Liver (tissue), 9 donors: Measurements from ENCODE around the gene SUCO. TPM values are rescaled to one million over a fixed set of nuclear protein-coding genes. Genes with fewer than 3 reads are reported as not detected.

Source experiments
- DNase-seq: peaks from one replicate; pipeline ENCODE4 v3.0.0-alpha.2; 2017; ENCODE audit warnings: low spot score
- H3K27ac ChIP-seq, 2 donors: one replicate each; pipeline ENCODE4 v1.7.0; 2013; ENCODE audit warnings: inconsistent platforms in 2 of 2, low read length in 2 of 2, control low read depth in 1 of 2, low read depth in 1 of 2, mild to moderate bottlenecking in 1 of 2
- H3K27me3 ChIP-seq, 4 donors: one replicate each; pipeline versions ENCODE4 v1.6.1 to v1.7.0; 2013; ENCODE audit warnings: low read length in 3 of 4, inconsistent platforms in 1 of 4, mild to moderate bottlenecking in 1 of 4, moderate library complexity in 1 of 4; ENCODE audit not compliant: control insufficient read depth in 4 of 4, insufficient read depth in 4 of 4
- H3K36me3 ChIP-seq, 4 donors: one replicate each; pipeline versions ENCODE4 v1.6.1 to v1.7.0; 2013; ENCODE audit warnings: low read length in 3 of 4, mild to moderate bottlenecking in 3 of 4, low read depth in 1 of 4, moderate library complexity in 1 of 4; ENCODE audit not compliant: control insufficient read depth in 4 of 4, insufficient read depth in 3 of 4
- H3K4me1 ChIP-seq, 4 donors: one replicate each; pipeline versions ENCODE4 v1.6.1 to v1.7.0; 2013; ENCODE audit warnings: low read length in 3 of 4, mild to moderate bottlenecking in 3 of 4, moderate library complexity in 1 of 4; ENCODE audit not compliant: control insufficient read depth in 4 of 4, insufficient read depth in 4 of 4
- H3K4me3 ChIP-seq, 3 donors: one replicate each; pipeline versions ENCODE4 v1.6.1 to v1.7.0; 2013; ENCODE audit warnings: low read length in 3 of 3, control low read depth in 1 of 3, low read depth in 1 of 3, mild to moderate bottlenecking in 1 of 3
- H3K9ac ChIP-seq, 2 donors: one replicate each; pipeline ENCODE4 v1.7.0; 2013; ENCODE audit warnings: low read length in 2 of 2, mild to moderate bottlenecking in 2 of 2, moderate library complexity in 2 of 2, control low read depth in 1 of 2, low read depth in 1 of 2
- H3K9me3 ChIP-seq, 4 donors: one replicate each; pipeline versions ENCODE4 v1.6.1 to v1.7.0; 2013; ENCODE audit warnings: low read length in 3 of 4; ENCODE audit not compliant: control insufficient read depth in 4 of 4
- ATF3 ChIP-seq: IDR thresholded peaks from 2 replicates; pipeline ENCODE4 v1.6.1; 2016; ENCODE audit warnings: antibody characterized with exemption
- EGR1 ChIP-seq, 2 donors: IDR thresholded peaks; 2 replicates each; pipeline ENCODE4 v1.6.1; 2016 to 2018; ENCODE audit warnings: antibody characterized with exemption in 2 of 2, low read depth in 2 of 2
- FOXA2 ChIP-seq: IDR thresholded peaks from 2 replicates; pipeline ENCODE4 v1.6.1; 2016; ENCODE audit warnings: antibody characterized with exemption
- GABPA ChIP-seq, 2 donors: IDR thresholded peaks in 1 of 2; conservative IDR thresholded peaks in 1 of 2; 2 replicates each; pipeline ENCODE4 v1.6.1; 2016; ENCODE audit warnings: antibody characterized with exemption in 2 of 2, mild to moderate bottlenecking in 1 of 2, moderate library complexity in 1 of 2
- HNF4A ChIP-seq, 2 donors: conservative IDR thresholded peaks; 2 replicates each; pipeline ENCODE4 v1.6.1; 2016; ENCODE audit warnings: antibody characterized with exemption in 2 of 2, mild to moderate bottlenecking in 2 of 2
- HNF4G ChIP-seq: IDR thresholded peaks from 2 replicates; pipeline ENCODE4 v1.6.1; 2016; ENCODE audit warnings: antibody characterized with exemption
- NR2F2 ChIP-seq: IDR thresholded peaks from 2 replicates; pipeline ENCODE4 v1.6.1; 2016; ENCODE audit warnings: antibody characterized with exemption
- RAD21 ChIP-seq, 2 donors: IDR thresholded peaks; 2 replicates each; pipeline ENCODE4 v1.6.1; 2016; ENCODE audit warnings: antibody characterized with exemption in 2 of 2, mild to moderate bottlenecking in 2 of 2
- RXRA ChIP-seq, 2 donors: IDR thresholded peaks; 2 replicates each; pipeline ENCODE4 v1.6.1; 2017 to 2018; ENCODE audit warnings: antibody characterized with exemption in 2 of 2, mild to moderate bottlenecking in 1 of 2
- TAF1 ChIP-seq: conservative IDR thresholded peaks from 2 replicates; pipeline ENCODE4 v1.6.1; 2016; ENCODE audit warnings: antibody characterized with exemption, mild to moderate bottlenecking
- YY1 ChIP-seq: IDR thresholded peaks from 2 replicates; pipeline ENCODE4 v1.6.1; 2016; ENCODE audit warnings: antibody characterized with exemption, mild to moderate bottlenecking
- ZBTB33 ChIP-seq: IDR thresholded peaks from 2 replicates; pipeline ENCODE4 v1.6.1; 2016; ENCODE audit warnings: antibody characterized with exemption
- WGBS: extraction: QIAGEN DNeasy Blood & Tissue Kit; methylation state at CpG from one replicate; pipeline ENCODE4 v1.1.7; 2013; 5-methylcytosine and 5-hydroxymethylcytosine counted together
- polyA plus RNA-seq, 2 donors: library from polyadenylated mRNA; stranded (reverse) in 1 of 2; unstranded in 1 of 2; fragments of 200-250 nt in 1 of 2; fragments of >200 nt in 1 of 2; fragmentation: Nextera tagmentation in 1 of 2; extraction: Ambion mirVana in 1 of 2; gene quantifications; one replicate each; pipeline versions ENCODE4 v1.2.1 to v1.2.3, GENCODE V29; 2013 to 2015
- total RNA-seq, 2 donors: library from RNA; depleted of rRNA; stranded (reverse); fragments of >200 nt; gene quantifications; one replicate each; pipeline ENCODE4 v1.2.3, GENCODE V29; 2014
- TF ChIP-seq, protein P1 (sequence below): fragments of 150-350 bp; IDR thresholded peaks from 2 replicates; pipeline ENCODE4 v1.5.1; 2017; ENCODE audit warnings: improper control_type of control experiment, low read depth, low read length; ENCODE audit not compliant: missing input control
- TF ChIP-seq, protein P2 (sequence below): IDR thresholded peaks from 2 replicates; pipeline ENCODE4 v1.6.1; 2016; ENCODE audit warnings: antibody characterized with exemption
- TF ChIP-seq, protein P3 (sequence below): IDR thresholded peaks from 2 replicates; pipeline ENCODE4 v1.6.1; 2016; ENCODE audit warnings: antibody characterized with exemption, mild to moderate bottlenecking
- donor health status: healthy.
- donor health status: healthy.
- donor health status: healthy.
- donor health status: healthy.
- donor health status: healthy.

SUCO gene
- total and polyA plus RNA-seq, 4 donors = 2.8 to 38.1 (median 8.5) TPM

- 90% methylated on average over 6 of the region's 6 CpGs for WGBS
- H3K36me3 ChIP-seq = no peaks in the 10 kb centered on the region
- TF ChIP-seq, protein P1, sequence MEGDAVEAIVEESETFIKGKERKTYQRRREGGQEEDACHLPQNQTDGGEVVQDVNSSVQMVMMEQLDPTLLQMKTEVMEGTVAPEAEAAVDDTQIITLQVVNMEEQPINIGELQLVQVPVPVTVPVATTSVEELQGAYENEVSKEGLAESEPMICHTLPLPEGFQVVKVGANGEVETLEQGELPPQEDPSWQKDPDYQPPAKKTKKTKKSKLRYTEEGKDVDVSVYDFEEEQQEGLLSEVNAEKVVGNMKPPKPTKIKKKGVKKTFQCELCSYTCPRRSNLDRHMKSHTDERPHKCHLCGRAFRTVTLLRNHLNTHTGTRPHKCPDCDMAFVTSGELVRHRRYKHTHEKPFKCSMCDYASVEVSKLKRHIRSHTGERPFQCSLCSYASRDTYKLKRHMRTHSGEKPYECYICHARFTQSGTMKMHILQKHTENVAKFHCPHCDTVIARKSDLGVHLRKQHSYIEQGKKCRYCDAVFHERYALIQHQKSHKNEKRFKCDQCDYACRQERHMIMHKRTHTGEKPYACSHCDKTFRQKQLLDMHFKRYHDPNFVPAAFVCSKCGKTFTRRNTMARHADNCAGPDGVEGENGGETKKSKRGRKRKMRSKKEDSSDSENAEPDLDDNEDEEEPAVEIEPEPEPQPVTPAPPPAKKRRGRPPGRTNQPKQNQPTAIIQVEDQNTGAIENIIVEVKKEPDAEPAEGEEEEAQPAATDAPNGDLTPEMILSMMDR = no peak
- TF ChIP-seq RAD21 (IDR thresholded peaks at IDR 0.05) (no peak), RXRA (IDR thresholded peaks at IDR 0.05) (no peak), HNF4A (conservative IDR thresholded peaks at IDR 0.05) (no peak), FOXA2 (no peak), EGR1 (IDR thresholded peaks at IDR 0.05; ENCODE audit: low read depth in 2 of 2) (no peak), HNF4G (no peak)
- TF ChIP-seq, protein P2, sequence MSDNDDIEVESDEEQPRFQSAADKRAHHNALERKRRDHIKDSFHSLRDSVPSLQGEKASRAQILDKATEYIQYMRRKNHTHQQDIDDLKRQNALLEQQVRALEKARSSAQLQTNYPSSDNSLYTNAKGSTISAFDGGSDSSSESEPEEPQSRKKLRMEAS = no peak
- H3K27me3 ChIP-seq = no peaks in the 10 kb centered on the region
- no peaks in the 10 kb centered on the region for H3K4me1 ChIP-seq
- no peaks in the 10 kb centered on the region for H3K9me3 ChIP-seq
- H3K27ac ChIP-seq = no peak overlapping the region
- DNase-seq = no peak
- H3K4me3 ChIP-seq = no peak overlapping the region
- no peak overlapping the region for H3K9ac ChIP-seq
These were observed 123.6 kb downstream of the SUCO start for GRCh38 chr1:172656576-172656975.

DNA sequence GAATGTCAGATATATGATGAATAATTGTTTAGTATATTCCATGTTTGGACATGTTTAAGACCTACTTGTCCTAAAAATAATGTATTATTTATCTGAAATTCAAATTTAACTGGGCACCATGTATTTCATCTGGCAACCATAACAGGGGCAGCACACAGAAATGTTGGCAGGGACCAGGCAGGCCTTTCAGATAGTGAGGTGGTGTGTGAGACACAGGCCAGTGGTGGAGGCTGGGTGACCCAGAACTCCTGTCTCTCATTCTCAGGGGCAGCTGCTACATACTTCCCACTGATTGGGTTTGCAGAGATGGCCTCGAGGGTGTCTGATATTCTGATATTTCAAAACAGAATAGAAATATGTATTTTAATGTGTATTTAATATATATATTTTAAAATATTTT is 124.6 kb downstream of the SUCO start:
- Histone ChIP-seq H3K4me1 (no peaks in the 10 kb centered on the region), H3K27me3 (no peaks in the 10 kb centered on the region), H3K36me3 (no peaks in the 10 kb centered on the region), H3K9ac (no peak overlapping the region), H3K9me3 (peaks cover 0 to under 1% (median 0%) of the 10 kb centered on the region in 4 donors), H3K27ac (no peak overlapping the region), H3K4me3 (no peak overlapping the region)
- no peak for DNase-seq
- TF ChIP-seq NR2F2 = no peak
- no peak for TF ChIP-seq YY1
- no peak for TF ChIP-seq EGR1 (IDR thresholded peaks at IDR 0.05; ENCODE audit: low read depth in 2 of 2)
- TF ChIP-seq, protein P2 = no peak
- no peak for TF ChIP-seq ATF3
- no peak for TF ChIP-seq RAD21 (IDR thresholded peaks at IDR 0.05)
- no peak for TF ChIP-seq TAF1
- no peak for TF ChIP-seq HNF4G
- no peak for TF ChIP-seq GABPA (IDR thresholded peaks at IDR 0.05 in 1 of 2, conservative IDR thresholded peaks at IDR 0.05 in 1 of 2)
- TF ChIP-seq, protein P3, sequence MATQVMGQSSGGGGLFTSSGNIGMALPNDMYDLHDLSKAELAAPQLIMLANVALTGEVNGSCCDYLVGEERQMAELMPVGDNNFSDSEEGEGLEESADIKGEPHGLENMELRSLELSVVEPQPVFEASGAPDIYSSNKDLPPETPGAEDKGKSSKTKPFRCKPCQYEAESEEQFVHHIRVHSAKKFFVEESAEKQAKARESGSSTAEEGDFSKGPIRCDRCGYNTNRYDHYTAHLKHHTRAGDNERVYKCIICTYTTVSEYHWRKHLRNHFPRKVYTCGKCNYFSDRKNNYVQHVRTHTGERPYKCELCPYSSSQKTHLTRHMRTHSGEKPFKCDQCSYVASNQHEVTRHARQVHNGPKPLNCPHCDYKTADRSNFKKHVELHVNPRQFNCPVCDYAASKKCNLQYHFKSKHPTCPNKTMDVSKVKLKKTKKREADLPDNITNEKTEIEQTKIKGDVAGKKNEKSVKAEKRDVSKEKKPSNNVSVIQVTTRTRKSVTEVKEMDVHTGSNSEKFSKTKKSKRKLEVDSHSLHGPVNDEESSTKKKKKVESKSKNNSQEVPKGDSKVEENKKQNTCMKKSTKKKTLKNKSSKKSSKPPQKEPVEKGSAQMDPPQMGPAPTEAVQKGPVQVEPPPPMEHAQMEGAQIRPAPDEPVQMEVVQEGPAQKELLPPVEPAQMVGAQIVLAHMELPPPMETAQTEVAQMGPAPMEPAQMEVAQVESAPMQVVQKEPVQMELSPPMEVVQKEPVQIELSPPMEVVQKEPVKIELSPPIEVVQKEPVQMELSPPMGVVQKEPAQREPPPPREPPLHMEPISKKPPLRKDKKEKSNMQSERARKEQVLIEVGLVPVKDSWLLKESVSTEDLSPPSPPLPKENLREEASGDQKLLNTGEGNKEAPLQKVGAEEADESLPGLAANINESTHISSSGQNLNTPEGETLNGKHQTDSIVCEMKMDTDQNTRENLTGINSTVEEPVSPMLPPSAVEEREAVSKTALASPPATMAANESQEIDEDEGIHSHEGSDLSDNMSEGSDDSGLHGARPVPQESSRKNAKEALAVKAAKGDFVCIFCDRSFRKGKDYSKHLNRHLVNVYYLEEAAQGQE = no peak
- no peak for TF ChIP-seq ZBTB33
- TF ChIP-seq FOXA2 = no peak
- WGBS = 87% methylated on average over 1 of the region's 1 CpG
